ENCODE data around the gene ATP8A2.

- TF ChIP-seq CTCF (IDR thresholded peaks at IDR 0.05), result no peak
- no peak for TF ChIP-seq POLR2A (IDR thresholded peaks at IDR 0.05)
Measured at GRCh38 chr13:26019251-26019650, 647.5 kb downstream of the ATP8A2 start.

Data from right lobe of liver (tissue), 4 donors.